HL-60 (cell line): Measurements from ENCODE around the gene KIF26A.

Source experiments
- DNase-seq, 2 experiments: peaks; one replicate each; pipeline ENCODE4 v3.0.0-alpha.2; 2010 to 2020; ENCODE audit warnings: low read depth in 1 of 2, low spot score in 1 of 2
- H3K27ac ChIP-seq: fragments of 250-450 bp; sonication (Bioruptor Pico); replicated peaks from 2 replicates; pipeline ENCODE4 v1.5.1; 2020; ENCODE audit warnings: mild to moderate bottlenecking, moderate library complexity
- H3K27me3 ChIP-seq: fragments of 250-450 bp; sonication (Bioruptor Pico); 2 replicates; pipeline ENCODE4 v1.5.1; 2021; ENCODE audit warnings: mild to moderate bottlenecking, moderate library complexity; ENCODE audit not compliant: insufficient read depth, poor library complexity, severe bottlenecking
- H3K4me3 ChIP-seq: replicated peaks from 2 replicates; pipeline ENCODE4 v1.5.1; 2011; ENCODE audit warnings: mild to moderate bottlenecking, control low read depth, low read length; ENCODE audit not compliant: insufficient read depth
- CTCF ChIP-seq: IDR thresholded peaks from one replicate; pipeline ENCODE4 v1.5.1; 2011; ENCODE audit warnings: low read length, control low read depth, inconsistent platforms; ENCODE audit not compliant: insufficient read depth
- GABPA ChIP-seq: IDR thresholded peaks from 2 replicates; pipeline ENCODE4 v1.6.1; 2012; ENCODE audit warnings: low read depth
- POLR2AphosphoS5 ChIP-seq: IDR thresholded peaks from 2 replicates; pipeline ENCODE4 v1.6.1; 2012; ENCODE audit warnings: low read depth
- REST ChIP-seq: IDR thresholded peaks from 2 replicates; pipeline ENCODE4 v1.6.1; 2012; ENCODE audit warnings: low read depth; ENCODE audit not compliant: insufficient replicate concordance
- SPI1 ChIP-seq: IDR thresholded peaks from 2 replicates; pipeline ENCODE4 v1.6.1; 2012; ENCODE audit warnings: low read depth, mild to moderate bottlenecking, borderline replicate concordance

Gene KIF26A

GRCh38 chr14:104096751-104097700, 41.4 kb upstream of the KIF26A start:
- H3K27me3 ChIP-seq, result no peaks in the 10 kb centered on the region
- TF ChIP-seq GABPA (no peak), CTCF (no peak), SPI1 (no peak), POLR2AphosphoS5 (no peak), REST (no peak)
- no peak overlapping the region for H3K4me3 ChIP-seq
- no peak overlapping the region for H3K27ac ChIP-seq
- no peak for DNase-seq

GRCh38 chr14:104098272-104099095, 39.9 kb upstream of the KIF26A start:
- Histone ChIP-seq H3K4me3 (no peak overlapping the region), H3K27ac (no peak overlapping the region), H3K27me3 (no peaks in the 10 kb centered on the region)
- no peak for DNase-seq
- TF ChIP-seq SPI1, result no peak
- TF ChIP-seq GABPA, result no peak

DNA sequence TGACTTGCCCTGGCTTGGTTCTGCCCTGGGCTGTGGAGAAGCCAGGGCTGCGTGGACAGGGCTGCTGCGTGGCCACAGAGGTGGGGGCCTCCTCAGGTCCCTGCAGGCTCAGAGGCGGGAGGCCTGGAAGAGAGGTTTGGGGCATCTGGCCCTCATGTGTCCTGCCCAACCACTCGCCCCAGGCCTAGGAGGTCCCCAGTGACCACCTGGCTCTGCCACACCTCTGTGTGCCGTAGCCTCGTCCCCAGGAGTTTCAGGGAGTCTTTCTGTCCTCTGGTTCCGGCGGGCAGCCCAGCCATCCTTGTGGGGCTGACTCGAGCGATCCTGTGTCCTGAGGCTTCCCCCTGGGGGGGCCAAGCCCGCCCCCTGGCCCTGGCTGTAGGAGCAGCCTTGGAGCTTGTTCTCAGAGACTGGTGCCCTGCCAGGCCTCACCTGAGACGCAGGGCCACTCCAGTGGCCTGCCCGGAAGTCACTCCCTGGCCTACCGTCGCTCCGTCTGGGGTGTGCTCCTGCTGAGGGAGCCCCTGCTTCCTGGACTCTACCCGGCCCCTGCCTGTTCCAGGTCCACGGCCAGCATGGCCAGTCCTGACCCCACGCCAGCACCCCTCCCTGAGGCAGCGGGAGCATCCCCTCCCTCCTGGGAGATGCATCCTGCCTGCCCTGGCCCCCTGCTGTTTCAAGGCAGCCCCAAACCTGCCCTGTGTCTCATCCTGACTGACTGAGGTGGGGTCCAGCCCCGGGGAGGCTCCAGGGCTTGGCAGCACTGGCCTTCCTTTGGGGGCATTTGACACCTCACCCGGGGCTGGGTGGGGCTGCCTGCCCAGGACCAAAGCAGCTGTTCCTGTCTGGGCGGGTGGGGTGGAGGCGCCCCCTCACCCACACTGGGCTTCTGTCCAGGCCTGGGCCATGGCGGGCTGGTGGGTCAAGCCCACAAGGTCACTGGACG, 39.0 kb upstream of the KIF26A start:
- H3K27ac ChIP-seq, result no peak overlapping the region
- no peaks in the 10 kb centered on the region for H3K27me3 ChIP-seq
- TF ChIP-seq GABPA, result no peak
- no peak for TF ChIP-seq REST
- TF ChIP-seq SPI1, result no peak
- no peak for TF ChIP-seq CTCF
- TF ChIP-seq POLR2AphosphoS5, result no peak
- DNase-seq, result no peak
- no peak overlapping the region for H3K4me3 ChIP-seq
